Heart left ventricle (tissue), 16 donors: ENCODE measurements around the gene PRPF6. TPM values are rescaled to one million over a fixed set of nuclear protein-coding genes. Genes with fewer than 3 reads are reported as not detected.

Experiments used
- ATAC-seq, 4 donors: fragments of 200-7000 bp; cut with Tn5 transposase; one replicate each; pipeline ENCODE4 v1.9.1; 2020 to 2022; ENCODE audit warnings: moderate library complexity in 4 of 4, mild to moderate bottlenecking in 3 of 4, moderate number of reproducible peaks in 1 of 4
- DNase-seq, 5 donors: peaks; one replicate each; pipeline ENCODE4 v3.0.0-alpha.2; 2020
- H3K27ac ChIP-seq, 12 donors: fragments of 200-600 bp; sonication (generic) in 4 of 12; one replicate each; pipeline versions ENCODE4 v1.5.0 to v1.8.0; 2016 to 2022; ENCODE audit warnings: mild to moderate bottlenecking in 2 of 12
- H3K27me3 ChIP-seq, 9 donors: fragments of 200-600 bp; sonication (generic) in 2 of 9; one replicate each; pipeline versions ENCODE4 v1.5.1 to v1.8.0; 2016 to 2022; ENCODE audit warnings: mild to moderate bottlenecking in 3 of 9
- H3K36me3 ChIP-seq, 9 donors: fragments of 200-600 bp; sonication (generic) in 2 of 9; one replicate each; pipeline versions ENCODE4 v1.5.0 to v1.8.0; 2018 to 2022; ENCODE audit warnings: mild to moderate bottlenecking in 2 of 9
- H3K4me1 ChIP-seq, 12 donors: fragments of 200-600 bp; sonication (generic) in 4 of 12; one replicate each; pipeline versions ENCODE4 v1.5.0 to v1.8.0; 2016 to 2022; ENCODE audit warnings: mild to moderate bottlenecking in 3 of 12
- H3K4me3 ChIP-seq, 12 donors: fragments of 200-600 bp; sonication (generic) in 4 of 12; one replicate each; pipeline versions ENCODE4 v1.5.0 to v1.8.0; 2017 to 2022; ENCODE audit warnings: mild to moderate bottlenecking in 9 of 12, moderate library complexity in 4 of 12
- H3K9me3 ChIP-seq, 12 donors: fragments of 200-600 bp; sonication (generic) in 4 of 12; one replicate each; pipeline versions ENCODE4 v1.5.0 to v1.8.0; 2016 to 2022; ENCODE audit warnings: mild to moderate bottlenecking in 1 of 12
- CTCF ChIP-seq, 12 donors: fragments of 200-600 bp; sonication (generic) in 4 of 12; IDR thresholded peaks; one replicate each; pipeline versions ENCODE4 v1.5.0 to v1.8.0; 2018 to 2022; ENCODE audit warnings: antibody characterized with exemption in 12 of 12, mild to moderate bottlenecking in 5 of 12
- POLR2A ChIP-seq, 2 donors: fragments of 450-650 bp; IDR thresholded peaks; one replicate each; pipeline ENCODE4 v1.6.1; 2017; ENCODE audit warnings: antibody characterized with exemption in 2 of 2, mild to moderate bottlenecking in 2 of 2, moderate library complexity in 2 of 2
- WGBS, 4 donors: extraction: QIAGEN DNeasy Blood & Tissue Kit in 2 of 4; methylation state at CpG; one replicate each; pipeline versions ENCODE4 v1.1.5 to v1.1.7; 2013 to 2018; 5-methylcytosine and 5-hydroxymethylcytosine counted together
- intact Hi-C, 10 donors: fragments of 100-400 bp; cut with DNase I; formaldehyde crosslinking; loops; one replicate each; pipeline versions ENCODE4 v1.11.1 to v1.14.2; 2022
- polyA plus RNA-seq, 2 donors: library from polyadenylated mRNA; stranded (reverse); fragments of 200-250 nt; gene quantifications; one replicate each; pipeline ENCODE4 v1.2.3, GENCODE V29; 2013
- total RNA-seq, 9 donors: library from RNA; depleted of rRNA in 2 of 9; stranded (reverse); fragments of >200 nt in 2 of 9; fragmentation: NEBNext Ultra II Directional in 3 of 9; extraction: Animal tissue kit (Norgen Biotek cat#: 25700) in 3 of 9; gene quantifications; one replicate each; pipeline versions ENCODE4 v1.1.0 to v1.2.4, GENCODE V29; 2016 to 2023
- donor health status: ischemic (EF 13 %, LVEDD 7.1; RV severe dilation, severe dysfunction).
- donor health status: healthy with polysubstance abuse.
- donor health status: DM: no; HTN: yes; CAD: no.
- donor health status: DM: no; HTN: no; CAD: no.
- donor health status: ischemic (EF 25% LVEDD 6.9; RV normal size, moderate dysfunction).
- donor health status: ischemic (EF 25% LVEDD 5.7; RV mildly dilated, moderate dysfunction).
- donor health status: healthy.
- donor health status: DM: yes; HTN: yes; CAD: no.
- donor health status: ischemic (EF 35%, LVEDD 5.7; RV mildly dilated, moderate dysfunction).
- donor health status: nonischemic (EF 11% LVEDD 7.7; RV severe dilation, severe dysfunction).
- donor health status: DM: yes; HTN: yes; CAD: no.
- donor health status: PGD.
- donor health status: ischemic (EF 29% LVEDD 5.4; RV normal size, mild dysfunction).
- donor health status: nonischemic (EF 23%, LVEDD 6.1; RV moderate dilation, normal function).

PRPF6 gene
- total and polyA plus RNA-seq, 11 donors, result 31.0 to 62.6 (median 47.6) TPM

- Histone ChIP-seq H3K4me3 (no peak overlapping the region), H3K9me3 (no peaks in the 10 kb centered on the region), H3K27ac (no peak overlapping the region), H3K36me3 (peaks cover 0 to 43% (median 20%) of the 10 kb centered on the region in 9 donors), H3K27me3 (no peaks in the 10 kb centered on the region), H3K4me1 (peaks cover 0 to 28% (median 16%) of the 10 kb centered on the region in 12 donors)
- no peak for TF ChIP-seq CTCF (IDR thresholded peaks at IDR 0.05)
- no peak for TF ChIP-seq POLR2A (IDR thresholded peaks at IDR 0.05)
- WGBS, 4 donors, result 91 to 96% (median 94%) methylated on average over 12 to 28 of the region's 28 CpGs
- no peak for DNase-seq
- intact Hi-C loops, result no loop called here
- ATAC-seq, result no peak
These were observed 93.4 kb downstream of the PRPF6 start for GRCh38 chr20:64074184-64074789.

GRCh38 chr20:64074963-64075362 is 94.0 kb downstream of the PRPF6 start:
- no peaks in the 10 kb centered on the region for H3K27me3 ChIP-seq
- H3K36me3 ChIP-seq, result peaks cover 0 to 43% (median 20%) of the 10 kb centered on the region in 9 donors

GRCh38 chr20:64075556-64075955 is 94.6 kb downstream of the PRPF6 start:
- Histone ChIP-seq H3K36me3 (peaks cover 0 to 43% (median 15%) of the 10 kb centered on the region in 9 donors), H3K9me3 (no peaks in the 10 kb centered on the region), H3K4me3 (no peak overlapping the region), H3K27me3 (no peaks in the 10 kb centered on the region), H3K4me1 (peaks cover 0 to 29% (median 18%) of the 10 kb centered on the region in 12 donors), H3K27ac (no peak overlapping the region)
- TF ChIP-seq CTCF (IDR thresholded peaks at IDR 0.05) (no peak), POLR2A (IDR thresholded peaks at IDR 0.05) (no peak)
- WGBS, 4 donors, result 92 to 95% (median 94%) methylated on average over 12 of the region's 12 CpGs
- ATAC-seq (no peak), DNase-seq (no peak)
- intact Hi-C loops, result no loop called here

More at GRCh38 chr20:64074963-64075362, 94.0 kb downstream of the PRPF6 start:
- ATAC-seq, result no peak
- TF ChIP-seq CTCF (IDR thresholded peaks at IDR 0.05) (no peak), POLR2A (IDR thresholded peaks at IDR 0.05) (no peak)
- Histone ChIP-seq H3K27ac (no peak overlapping the region), H3K4me3 (no peak overlapping the region), H3K9me3 (no peaks in the 10 kb centered on the region), H3K4me1 (peaks cover 0 to 28% (median 17%) of the 10 kb centered on the region in 12 donors)
- WGBS, 4 donors, result 76 to 100% (median 88%) methylated on average over 1 to 8 of the region's 8 CpGs
- no peak for DNase-seq
- intact Hi-C loops, result no loop called here

- peak overlapping the region in 8 of 12 donors; percentile 15 to 93 (median 80) for H3K4me3 ChIP-seq
- peak overlapping the region in 1 of 12 donors; percentile 95 for H3K27ac ChIP-seq
- H3K36me3 ChIP-seq, result peaks cover 0 to 43% (median 12%) of the 10 kb centered on the region in 9 donors
These were observed 95.4 kb downstream of the PRPF6 start for GRCh38 chr20:64076061-64076997.

More at GRCh38 chr20:64076061-64076997, 95.4 kb downstream of the PRPF6 start:
- intact Hi-C loops, result no loop called here
- 94 to 99% (median 94%) methylated on average over 7 to 22 of the region's 22 CpGs for WGBS, 4 donors
- ATAC-seq (no peak), DNase-seq (no peak)
- no peaks in the 10 kb centered on the region for H3K9me3 ChIP-seq
- TF ChIP-seq POLR2A (IDR thresholded peaks at IDR 0.05), result no peak
- TF ChIP-seq CTCF (IDR thresholded peaks at IDR 0.05), result no peak
- H3K27me3 ChIP-seq, result no peaks in the 10 kb centered on the region
- peaks cover 0 to 33% (median 18%) of the 10 kb centered on the region in 12 donors for H3K4me1 ChIP-seq
